GM21367 (cell line): ENCODE data around the gene MAPK9.
"Not testable (repeated sequence)": the region's sequence is repeated elsewhere in the genome, so short reads cannot be mapped to it uniquely, and the experiment has no call there.

Experiments
- ATAC-seq: cut with Tn5 transposase; IDR thresholded peaks from one replicate; pipeline ENCODE4 v1.9.1; 2021; ENCODE audit not compliant: unreplicated experiment

MAPK9 gene

DNA sequence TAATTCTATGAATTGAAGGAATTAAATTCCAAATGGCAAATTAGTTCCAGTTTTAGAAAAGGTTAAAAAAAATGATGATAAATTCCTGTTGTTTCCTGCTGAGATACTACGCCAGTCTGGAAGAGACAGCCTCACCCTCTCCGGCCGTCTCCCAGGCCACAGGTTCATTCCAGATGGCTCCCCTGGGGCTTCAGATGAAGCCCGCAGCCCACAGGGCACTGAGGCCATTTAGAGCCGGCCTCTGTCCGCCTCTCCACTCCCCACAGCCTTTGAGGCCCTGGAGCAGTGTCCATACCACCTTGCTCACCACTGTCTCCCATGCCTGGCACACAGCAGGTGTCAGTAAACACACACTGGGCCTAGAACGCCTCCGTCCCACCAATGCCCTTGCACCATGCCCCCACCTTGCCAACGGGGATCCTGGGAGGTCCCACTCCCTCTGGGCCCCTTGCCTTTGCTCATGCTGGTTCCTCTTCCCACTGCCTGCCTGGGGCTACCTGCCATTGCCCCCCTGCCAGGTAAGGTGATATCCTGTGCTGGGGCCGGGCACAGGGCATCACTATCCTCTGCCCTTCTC is 35.2 kb upstream of the MAPK9 start:
- ATAC-seq: no peak

DNA sequence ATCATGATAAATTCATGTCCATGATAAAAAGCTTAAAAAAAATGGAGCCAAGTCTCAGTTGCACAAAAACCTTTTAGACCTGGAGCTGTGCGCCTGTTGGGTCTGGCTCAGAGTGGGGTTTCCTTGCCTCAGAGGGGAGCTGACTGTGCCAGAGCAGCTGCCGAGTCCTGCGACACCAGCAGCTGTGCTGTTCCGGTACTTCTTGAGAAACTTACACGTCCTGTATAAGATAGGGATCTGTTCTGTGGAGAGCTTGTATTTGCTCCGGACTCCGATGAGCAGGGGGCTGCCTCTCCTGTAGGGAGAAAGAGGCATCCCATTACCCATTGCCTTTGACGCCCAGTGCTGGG is 32.7 kb upstream of the MAPK9 start:
- no peak for ATAC-seq

DNA sequence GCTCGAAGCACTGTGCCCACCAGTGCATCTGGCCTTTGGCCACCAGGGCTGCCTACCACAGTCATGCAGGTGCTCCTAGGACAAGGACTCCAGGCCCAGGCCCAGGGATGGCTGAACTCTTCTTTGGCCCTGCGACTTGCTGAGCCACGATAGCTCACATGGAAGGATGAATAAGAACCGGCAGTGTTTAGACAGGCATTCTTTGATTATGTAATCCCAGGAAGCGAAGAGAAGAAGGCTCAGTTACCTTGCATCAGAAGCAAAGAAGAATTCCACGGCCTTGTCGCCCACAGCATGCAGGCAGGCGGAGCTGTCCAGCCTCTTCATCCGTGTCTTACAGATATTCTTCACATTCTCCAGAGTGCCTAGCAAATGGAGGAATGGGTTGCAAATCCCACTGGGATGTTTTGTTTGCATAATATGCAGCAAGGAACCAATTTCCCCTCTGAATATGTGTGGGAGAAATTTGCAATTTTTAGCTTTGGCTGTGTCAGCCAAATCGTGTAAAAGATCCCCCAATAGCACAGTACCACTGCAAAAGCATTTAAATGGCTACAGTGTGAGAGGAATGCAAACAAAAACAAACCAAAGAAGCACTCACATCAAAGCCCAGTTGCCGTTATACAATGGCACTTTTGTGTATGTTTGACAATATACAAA is 32.2 kb upstream of the MAPK9 start:
- ATAC-seq: no peak

DNA sequence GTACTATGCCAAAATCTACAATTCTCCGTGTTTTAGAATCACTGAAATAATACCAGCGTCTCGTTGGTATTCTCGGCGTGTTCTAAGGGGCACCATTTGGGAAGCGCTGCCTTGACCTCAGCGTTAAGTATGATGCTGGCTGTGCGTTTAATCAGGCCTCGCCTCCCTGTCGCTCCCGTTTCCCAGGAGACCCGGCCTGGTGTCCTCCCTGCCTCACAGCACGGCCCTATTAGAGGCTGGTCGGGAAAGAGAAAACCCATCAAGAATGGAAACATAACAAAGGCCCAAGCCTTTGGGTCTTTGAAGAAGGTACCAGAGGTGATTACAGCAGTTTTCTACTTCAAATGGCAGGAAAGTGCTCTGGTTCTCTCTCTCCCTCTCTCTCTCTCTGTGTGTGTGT is 31.3 kb upstream of the MAPK9 start:
- no peak for ATAC-seq

DNA sequence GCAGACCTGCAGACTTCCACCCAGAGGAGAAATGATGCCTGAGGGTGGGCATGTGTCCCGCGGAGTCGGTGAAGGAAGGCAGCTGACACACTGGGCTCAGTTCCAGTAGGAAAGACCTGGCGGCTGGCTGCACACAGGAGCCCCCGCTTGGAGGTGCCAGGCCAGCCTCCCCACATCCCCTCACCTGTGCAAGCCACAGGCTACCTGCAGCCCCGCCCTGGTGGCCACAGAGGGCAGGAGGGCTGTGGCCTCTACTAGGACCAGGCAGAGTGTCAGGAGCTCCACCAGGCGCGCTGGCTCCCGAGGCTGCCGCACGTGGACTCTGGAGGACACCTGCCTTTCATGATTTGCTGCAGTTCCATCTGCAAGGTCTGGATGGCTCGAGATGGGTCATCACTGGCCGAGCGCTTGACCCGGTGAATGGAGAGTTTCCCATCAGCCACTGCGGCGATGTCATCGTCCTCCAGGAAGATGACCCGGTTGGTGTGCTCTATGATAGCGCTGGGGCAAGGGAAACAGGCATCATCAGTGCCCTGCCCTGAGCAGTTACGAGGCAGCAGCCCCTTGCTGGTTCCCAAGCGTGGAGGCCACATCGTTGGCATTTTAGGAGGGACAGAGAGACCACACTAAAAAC is 26.7 kb upstream of the MAPK9 start:
- no peak for ATAC-seq

DNA sequence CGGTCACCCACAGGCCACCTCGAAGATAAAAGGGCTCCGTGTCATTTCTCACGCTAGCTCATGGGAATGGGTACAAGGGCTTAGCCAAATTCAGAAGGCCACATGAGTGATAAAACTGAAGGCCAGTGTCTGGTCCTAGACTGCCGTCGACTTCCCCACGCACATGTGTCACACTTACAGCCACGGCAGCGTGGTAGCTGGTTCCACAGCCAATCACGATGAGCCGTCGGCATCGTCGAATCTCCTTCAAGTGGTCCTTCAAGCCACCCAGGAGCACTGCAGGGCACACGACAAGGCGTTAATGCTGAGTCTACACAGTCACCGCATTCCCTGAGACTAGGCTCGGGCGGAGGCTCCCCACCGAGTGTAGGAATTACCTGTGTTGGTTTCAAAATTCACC is 24.7 kb upstream of the MAPK9 start:
- ATAC-seq: no peak

DNA sequence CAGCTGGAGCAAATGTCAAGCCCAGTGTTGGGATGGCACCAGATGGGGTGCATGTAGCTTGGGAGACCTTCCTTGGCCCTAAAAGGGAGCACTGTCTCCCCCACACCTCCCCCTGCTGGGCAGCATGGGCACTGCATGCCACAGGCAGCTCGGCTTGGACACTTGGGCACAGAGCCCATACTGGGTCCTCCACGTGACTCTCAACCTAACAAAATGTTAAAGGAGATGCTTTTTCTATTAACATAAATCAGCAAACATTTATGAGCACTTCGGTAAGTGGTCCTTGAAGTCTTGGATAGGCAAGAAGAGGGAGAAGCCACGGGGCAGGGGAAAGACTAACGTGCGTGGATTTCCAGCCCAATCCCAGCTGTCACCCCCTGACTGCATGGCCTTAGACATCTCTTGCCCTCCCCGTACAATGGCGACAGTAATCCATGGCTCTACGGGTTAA is 23.9 kb upstream of the MAPK9 start:
- ATAC-seq: peak; percentile 67

DNA sequence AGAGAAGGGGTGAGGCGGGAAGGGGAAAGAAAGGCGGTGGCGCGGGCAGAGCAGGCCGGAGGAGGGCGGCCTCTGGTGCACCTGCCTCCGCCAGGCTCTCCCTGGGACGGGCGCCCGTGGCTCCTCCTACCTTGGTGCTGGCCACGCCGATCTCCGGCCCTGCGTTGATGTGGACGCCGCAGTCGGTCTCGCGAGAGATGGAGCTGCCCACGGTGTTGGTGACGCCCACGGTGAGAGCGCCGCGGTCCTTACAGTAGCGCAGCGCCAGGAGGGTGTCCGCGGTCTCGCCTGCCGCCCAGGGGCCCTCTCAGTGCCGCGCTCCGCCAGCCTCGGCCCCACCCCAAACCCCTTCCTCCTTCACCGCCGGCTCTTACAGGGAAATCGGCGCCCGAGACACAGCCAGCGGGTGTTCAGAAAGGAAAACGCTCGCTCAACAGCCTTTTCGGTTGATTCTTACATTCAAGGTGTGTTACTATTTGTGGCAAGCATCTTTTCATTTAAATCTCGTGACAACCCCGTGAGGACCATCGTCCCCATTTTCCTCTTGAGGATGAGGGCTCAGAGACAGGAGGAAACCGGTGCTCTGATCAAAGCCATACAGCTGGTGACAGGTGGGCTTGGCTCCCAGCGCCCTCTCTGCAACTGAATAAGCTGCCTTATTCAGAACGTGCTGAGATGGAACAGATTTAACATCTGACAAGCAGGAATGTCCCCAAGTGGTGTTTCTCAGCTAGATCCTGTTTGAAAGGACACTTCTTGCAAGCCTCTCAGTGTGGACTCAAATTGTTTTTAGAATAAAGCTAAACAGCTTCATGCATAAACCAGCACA is 22.0 kb upstream of the MAPK9 start:
- ATAC-seq: peak; percentile 45

DNA sequence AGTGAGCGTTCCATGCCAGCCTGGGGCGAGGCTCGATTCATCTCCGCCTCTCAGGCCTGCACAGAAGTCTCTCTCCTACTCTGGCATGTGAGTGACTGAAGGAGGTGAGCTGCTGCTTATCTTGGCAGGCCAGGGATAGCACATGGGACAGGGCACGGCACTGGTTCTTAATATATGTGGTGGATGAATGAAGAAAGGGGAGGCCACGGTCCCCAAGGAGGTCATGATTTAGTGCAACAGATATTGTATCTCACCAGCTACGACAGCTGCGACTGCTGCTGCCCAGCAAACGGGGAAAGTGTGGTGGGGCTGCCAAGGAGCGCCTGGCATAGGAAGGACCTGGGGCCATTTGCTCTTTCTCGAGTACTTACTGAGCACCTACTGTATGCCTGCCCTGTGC is 19.3 kb upstream of the MAPK9 start:
- no peak for ATAC-seq

DNA sequence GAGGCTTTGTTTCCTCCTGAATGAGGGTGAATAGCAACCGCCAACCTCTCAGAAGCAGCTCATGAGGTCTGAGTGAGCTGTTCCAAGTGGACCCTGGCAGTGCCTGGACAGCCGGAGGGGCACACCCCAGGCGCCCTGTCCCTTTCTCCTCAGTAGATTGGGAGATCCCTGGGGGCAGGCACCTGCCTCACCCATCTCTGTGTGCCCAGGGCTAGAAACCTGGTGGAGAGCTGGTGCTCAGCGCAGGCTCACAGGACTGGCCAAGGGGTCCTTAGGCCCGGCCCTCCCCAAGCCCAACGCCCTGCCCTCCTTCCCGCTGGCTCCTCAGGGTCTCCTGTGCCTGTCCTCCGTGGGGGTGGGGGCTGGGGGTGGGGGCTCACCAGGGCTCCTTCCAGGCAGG is 14.9 kb upstream of the MAPK9 start:
- no peak for ATAC-seq

DNA sequence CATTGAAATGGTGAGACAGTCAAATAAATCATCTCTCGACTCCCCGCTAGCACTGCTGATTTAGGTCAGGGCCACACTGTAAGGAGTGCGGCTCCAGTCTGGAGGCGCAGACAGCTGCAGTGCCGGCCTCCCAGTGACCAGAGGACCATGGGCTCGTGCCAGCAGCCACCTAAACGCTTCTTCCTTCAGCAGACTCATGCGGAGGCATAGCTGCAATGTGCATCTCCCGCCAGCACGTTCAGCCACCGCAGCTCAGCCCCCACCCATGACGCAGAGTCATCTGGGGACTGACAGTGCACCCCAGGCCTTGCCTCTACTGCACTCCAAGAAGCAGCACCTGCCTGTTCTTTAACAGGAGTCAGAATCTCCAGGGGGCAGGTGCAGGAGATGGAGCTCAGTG is 13.6 kb upstream of the MAPK9 start:
- ATAC-seq: no peak

DNA sequence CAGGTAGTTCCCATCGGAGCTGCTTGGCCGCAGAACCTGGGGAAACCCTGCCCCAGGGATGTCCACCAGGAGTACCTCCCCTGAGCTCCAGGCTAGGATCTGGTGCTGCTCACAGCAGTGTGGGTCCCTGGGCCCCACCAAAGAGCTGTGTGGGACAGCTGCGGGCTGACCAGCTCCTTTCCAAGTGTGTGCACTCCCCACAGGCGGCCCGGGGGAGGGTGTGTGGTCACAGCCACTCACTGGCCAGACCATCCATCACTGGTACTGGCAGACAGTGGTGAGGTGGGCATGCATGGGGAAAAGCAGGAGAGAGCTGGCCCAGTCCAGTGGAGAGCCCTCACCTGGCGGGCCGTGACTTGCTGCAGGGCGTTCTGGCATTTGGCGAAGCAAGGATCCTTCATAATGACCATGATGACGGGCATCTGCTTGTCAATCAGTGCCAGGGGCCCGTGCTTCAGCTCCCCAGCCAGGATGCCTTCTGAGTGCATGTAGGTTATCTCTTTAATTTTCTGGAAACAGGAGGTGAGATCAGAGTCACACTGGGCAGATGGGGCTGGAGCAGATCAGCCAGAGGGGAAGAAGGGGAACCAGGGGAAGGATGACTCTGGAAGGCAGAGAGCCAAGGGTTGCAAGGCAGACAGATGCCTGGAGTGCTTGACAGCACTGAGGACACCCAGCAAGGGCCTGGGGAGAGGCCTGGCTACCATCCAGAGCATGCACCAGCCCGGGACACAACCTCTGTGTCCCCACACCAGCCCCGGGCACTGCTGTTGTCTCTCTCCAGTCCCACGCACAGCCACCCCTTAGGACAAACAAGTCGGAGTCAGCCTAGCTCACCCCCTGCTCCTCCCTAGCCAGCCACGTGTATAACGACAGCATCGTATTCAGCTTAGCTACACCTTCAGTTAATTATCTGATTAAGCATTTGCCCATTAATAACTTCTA is 12.8 kb upstream of the MAPK9 start:
- ATAC-seq: no peak

DNA sequence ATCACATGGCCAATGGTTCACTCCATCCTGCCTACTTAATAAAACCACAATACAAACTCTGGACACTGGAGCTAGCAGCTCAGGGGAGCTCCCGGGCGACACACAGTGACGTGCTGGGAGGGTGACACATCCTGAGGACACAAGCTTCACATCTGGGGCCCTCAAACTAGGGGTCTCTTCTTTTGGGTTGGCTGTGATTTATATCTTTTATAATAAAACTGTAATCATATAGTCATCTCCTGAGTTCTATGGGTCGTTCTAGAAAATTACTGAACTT is 12.1 kb upstream of the MAPK9 start:
- no peak for ATAC-seq

DNA sequence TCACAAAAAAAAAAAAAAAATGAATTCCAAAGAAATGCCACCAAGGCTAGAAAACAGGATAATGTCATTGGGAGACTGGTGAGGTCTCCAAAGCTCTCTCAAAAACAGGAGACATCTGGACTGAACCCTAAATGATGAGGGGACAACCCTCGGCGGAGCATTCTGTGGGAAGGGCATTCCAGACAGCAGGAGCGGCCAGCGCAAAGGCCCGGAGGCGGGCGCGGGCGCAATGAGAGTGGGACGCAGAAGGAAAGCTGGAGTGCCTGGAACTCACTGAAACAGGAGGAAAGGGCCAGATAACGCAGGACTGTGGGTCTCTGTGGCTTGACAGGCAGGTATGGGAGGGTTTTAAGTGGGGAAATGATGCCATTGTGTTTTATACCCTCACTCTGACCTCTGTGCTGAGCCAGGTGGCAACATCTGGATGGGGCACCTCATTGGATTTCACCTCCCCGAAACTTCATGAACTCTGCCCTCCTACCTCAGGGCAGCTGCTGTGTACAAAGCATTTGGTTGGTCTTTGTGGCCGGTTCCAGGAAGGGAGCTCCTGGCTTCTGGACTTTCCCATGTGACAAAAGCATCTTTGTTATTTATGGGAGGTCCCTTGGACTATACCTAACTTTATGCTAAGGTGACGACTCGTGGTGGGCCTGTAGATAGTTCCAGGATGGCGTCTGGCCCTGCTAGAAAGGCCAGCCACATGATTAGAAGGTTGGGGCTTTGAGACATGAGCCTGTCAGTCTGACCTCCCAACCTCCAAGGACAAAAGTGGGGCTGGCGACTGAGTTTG is 11.5 kb upstream of the MAPK9 start:
- ATAC-seq: no peak

DNA sequence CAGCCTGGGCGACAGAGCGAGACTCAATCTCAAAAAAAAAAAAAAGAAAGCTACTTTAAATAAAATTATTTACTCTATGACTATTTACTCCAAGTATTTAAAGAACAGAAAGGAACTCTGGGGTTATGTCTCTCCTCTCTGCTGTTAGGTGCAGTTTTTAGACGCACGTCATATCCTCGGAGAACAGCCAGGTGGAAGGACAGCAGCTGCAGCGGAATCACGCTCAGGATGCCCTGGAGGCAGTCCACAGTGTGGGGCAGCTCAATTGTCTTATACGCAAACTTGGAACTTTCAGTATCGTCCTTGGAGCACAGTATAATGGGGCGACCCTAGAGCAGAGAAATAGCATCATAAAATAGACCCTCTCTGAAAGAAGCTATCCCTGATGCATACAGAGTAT is 10.4 kb upstream of the MAPK9 start:
- ATAC-seq: no peak

DNA sequence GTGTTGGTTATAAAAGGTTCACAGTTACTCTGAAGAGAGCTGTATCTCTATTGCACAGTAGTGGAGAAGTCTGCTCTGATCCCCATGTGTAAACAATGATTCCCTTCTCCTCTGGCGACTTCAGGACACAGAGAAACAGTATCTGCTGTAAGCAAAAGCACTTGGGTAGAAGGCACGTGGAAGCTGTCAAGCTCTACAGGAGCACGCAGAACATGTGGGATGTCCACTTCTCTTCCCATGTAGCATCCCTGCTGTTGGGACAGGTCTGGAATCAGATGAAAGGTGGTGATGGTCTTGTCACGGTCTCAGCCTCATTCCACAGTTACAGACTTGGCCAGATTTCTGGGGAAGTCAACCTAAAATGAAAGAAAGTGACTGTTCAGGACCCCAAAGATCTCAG is 9.4 kb upstream of the MAPK9 start:
- no peak for ATAC-seq

DNA sequence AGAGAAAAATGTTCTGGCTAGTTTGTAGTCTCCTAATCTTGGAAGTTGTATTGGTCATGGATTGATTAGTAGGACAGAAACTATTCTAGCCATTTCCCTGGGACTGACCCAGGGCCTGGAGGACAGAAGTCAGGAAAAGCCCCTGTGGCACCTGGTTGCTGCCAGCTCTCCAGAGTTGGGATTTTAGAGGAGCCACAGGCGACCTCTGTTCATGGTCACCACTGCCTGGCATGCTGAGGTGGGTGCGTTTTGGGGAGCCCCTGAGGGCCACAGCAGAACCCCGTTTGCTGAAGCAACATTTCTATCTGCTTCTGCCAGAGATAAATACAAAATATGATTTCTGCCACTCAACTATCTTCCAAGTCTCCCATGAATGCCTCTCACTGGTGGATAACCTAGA is 7.6 kb upstream of the MAPK9 start:
- ATAC-seq: no peak

DNA sequence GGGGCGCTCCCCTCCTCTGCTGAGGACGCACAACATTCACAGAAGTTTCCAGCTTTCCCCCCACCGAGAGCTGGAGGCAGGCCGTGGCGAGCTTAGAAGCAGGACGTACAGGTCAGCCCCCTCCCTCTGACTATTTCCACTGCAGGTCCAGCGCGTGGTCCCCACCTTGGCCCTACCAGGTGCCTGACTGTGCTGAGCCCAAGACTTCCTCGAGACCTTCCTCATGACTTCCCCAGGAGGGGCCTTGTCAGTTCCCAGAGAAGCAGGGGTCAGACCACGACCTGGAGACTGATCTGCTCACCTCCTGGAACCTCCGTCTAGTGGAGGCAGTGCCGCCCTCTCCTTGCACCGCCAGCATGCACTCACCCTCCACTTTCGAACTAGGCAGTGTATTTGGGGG is 7.1 kb upstream of the MAPK9 start:
- ATAC-seq: not testable (repeated sequence)

DNA sequence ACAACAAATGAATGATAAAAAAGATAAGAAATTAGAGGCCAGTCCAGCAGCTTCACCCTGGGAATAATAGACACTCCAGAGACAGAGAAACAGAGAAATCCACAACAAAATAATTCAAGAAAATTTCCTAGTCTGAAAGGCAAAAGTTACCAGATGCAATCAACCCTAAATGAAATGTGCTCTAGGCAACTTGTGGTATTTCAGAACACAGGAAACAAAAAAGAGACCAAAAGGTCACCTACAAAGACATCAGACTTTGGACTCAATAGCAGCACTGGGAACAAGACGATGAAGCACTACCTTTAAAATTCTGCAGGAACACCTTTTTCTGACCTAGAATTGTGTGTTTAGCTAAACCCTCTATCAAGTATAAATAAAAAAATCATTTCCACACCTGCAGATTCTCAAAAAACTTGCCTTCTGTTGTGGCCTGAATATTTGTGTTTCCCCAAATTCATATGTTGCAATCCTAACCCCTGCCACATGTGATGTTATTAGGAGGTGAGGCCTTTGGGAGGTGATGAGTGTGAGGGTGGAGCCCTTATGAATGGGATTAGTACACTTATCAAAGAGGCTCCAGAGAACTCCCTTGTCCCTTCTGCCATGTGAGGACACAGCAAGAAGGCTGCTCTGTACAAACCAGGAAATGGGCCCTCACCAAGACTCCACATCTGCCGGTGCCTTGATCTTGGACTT is 5.9 kb upstream of the MAPK9 start:
- no peak for ATAC-seq

DNA sequence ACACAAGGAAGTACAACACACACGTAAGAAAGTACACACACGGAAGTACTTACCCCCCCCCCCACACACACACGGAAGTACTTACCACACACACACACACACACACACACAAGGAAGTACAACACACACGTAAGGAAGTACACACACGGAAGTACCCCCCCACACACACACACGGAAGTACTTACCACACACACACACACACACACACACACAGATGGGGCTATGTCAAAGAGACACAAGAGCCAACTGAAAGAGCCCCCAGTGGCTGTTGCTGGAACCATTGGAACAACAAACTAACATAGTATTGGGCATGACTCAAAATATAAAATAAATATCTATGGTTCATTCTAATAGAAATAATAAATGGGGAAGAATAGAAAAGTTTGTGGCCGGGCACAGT is 4.9 kb upstream of the MAPK9 start:
- no peak for ATAC-seq
